Measurements from ENCODE around the gene CCNH. TPM values are rescaled to one million over a fixed set of nuclear protein-coding genes. Genes with fewer than 3 reads are reported as not detected.
A peak's percentile ranks its signal among the peaks of the same experiment; 100 is the strongest.

The CCNH gene
- total and polyA plus RNA-seq, 9 of the 15 experiments (the other 6 are each of a cell fraction or from before 2014, with no cell fraction given) = 100 to 213 (median 150) TPM

DNA sequence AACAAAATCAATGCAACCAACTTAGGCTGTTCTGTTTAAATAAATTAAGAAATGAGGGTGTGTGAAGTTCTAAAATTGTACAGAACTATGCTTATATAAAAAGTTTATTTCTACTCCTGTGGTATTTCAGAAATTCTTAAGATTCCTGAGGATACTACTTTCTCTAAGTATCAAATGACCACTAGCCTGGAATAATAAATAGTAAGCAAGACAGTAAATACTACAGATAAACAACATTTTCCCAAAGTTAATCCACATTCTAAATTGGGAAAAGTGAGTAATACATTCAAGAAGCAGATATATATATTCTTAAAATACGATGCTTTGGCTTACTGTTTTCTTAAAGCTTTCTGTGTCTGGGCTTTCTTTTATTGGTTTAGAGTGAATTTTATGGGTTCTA, 29.5 kb downstream of the CCNH start:
- Histone ChIP-seq H2AFZ (ENCODE audit: low read depth, low read length) (no peak overlapping the region), H3K27me3 (ENCODE audit: control insufficient read depth in 2 of 2, insufficient read depth in 2 of 2, low read length in 2 of 2) (no peaks in the 10 kb centered on the region), H3K79me2 (ENCODE audit: control insufficient read depth, insufficient read depth, low read length) (no peaks in the 10 kb centered on the region), H3K27ac (ENCODE audit: extremely low read depth, low read depth, low read length) (no peak overlapping the region), H3K4me1 (replicated peaks in 1 of 2; ENCODE audit: control insufficient read depth in 2 of 2, insufficient read depth in 2 of 2, low read length in 2 of 2) (no peaks in the 10 kb centered on the region), H3K4me2 (ENCODE audit: insufficient read depth, low read length) (no peak overlapping the region), H3K9me1 (ENCODE audit: control insufficient read depth, insufficient read depth, low read length) (no peaks in the 10 kb centered on the region), H3K9ac (ENCODE audit: insufficient read depth in 1 of 2, low read depth in 2 of 2, low read length in 2 of 2) (no peak overlapping the region), H3K9me3 (replicated peaks; ENCODE audit: control insufficient read depth, insufficient read depth, low read depth, low read length) (no peaks in the 10 kb centered on the region), H4K20me1 (replicated peaks; ENCODE audit: control insufficient read depth, insufficient read depth, low read length) (no peaks in the 10 kb centered on the region), H3K4me3 (no peak overlapping the region), H3K36me3 (ENCODE audit: control insufficient read depth, insufficient read depth, low read length) (peaks cover 96% of the 10 kb centered on the region)
- FAIRE-seq (no peak), ATAC-seq (no peak), DNase-seq (ENCODE audit: extremely low read depth in 1 of 4, low spot score in 3 of 4) (no peak)
- BruUV-seq (replicated peaks) = no TSS peak
- WGBS (ENCODE audit: insufficient coverage, low coverage, missing lambda C conversion rate) = 93% methylated on average over 1 of the region's 1 CpG
- POLR2A ChIA-PET = interaction anchor here (1.1 to 1.2 kb wide), 2 partner anchors 16 to 21 kb away, joined by 3 read pairs; no protein-coding TSS in a partner anchor
- in situ Hi-C loops (cut with MboI) = no loop called here
- TF ChIP-seq PHF8 (IDR thresholded peaks at IDR 0.05; ENCODE audit: borderline replicate concordance, low read length) (no peak), FOS (IDR thresholded peaks at IDR 0.05; ENCODE audit: extremely low read depth, insufficient read length) (no peak)
- CTCF ChIA-PET (ENCODE audit: low intra/inter-chr PET ratio) = no interaction called here
- intact Hi-C loops (cut with micrococcal nuclease) = no loop called here

DNA sequence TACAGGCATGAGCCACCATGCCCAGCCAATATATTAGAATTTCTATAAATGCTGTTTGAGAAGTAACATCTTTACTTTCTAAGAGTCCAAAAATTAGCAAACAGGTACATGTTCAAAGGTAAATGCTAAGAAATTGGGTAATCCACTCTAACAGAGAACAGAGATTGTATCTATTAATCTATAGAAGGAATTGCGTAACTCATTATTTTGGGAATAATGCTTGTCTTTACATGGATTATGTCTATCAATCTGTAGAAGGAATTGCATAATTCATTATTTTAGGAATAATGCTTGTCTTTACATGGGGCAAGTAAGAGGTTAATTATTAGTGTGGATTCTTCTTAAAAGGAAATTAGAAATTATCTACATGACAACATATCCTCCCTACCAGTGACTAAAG, 30.5 kb downstream of the CCNH start:
- ChIA-PET POLR2A (interaction anchor here (0.6 kb wide), 1 partner anchor 17 kb away, joined by 3 read pairs; no protein-coding TSS in a partner anchor), CTCF (ENCODE audit: low intra/inter-chr PET ratio) (no interaction called here)
- Histone ChIP-seq H3K4me3 (no peak overlapping the region), H3K79me2 (ENCODE audit: control insufficient read depth, insufficient read depth, low read length) (no peaks in the 10 kb centered on the region), H4K20me1 (replicated peaks; ENCODE audit: control insufficient read depth, insufficient read depth, low read length) (no peaks in the 10 kb centered on the region), H3K9me1 (ENCODE audit: control insufficient read depth, insufficient read depth, low read length) (no peaks in the 10 kb centered on the region), H3K4me1 (replicated peaks in 1 of 2; ENCODE audit: control insufficient read depth in 2 of 2, insufficient read depth in 2 of 2, low read length in 2 of 2) (no peaks in the 10 kb centered on the region), H3K27me3 (ENCODE audit: control insufficient read depth in 2 of 2, insufficient read depth in 2 of 2, low read length in 2 of 2) (no peaks in the 10 kb centered on the region), H3K9me3 (replicated peaks; ENCODE audit: control insufficient read depth, insufficient read depth, low read depth, low read length) (no peaks in the 10 kb centered on the region), H3K9ac (ENCODE audit: insufficient read depth in 1 of 2, low read depth in 2 of 2, low read length in 2 of 2) (no peak overlapping the region), H3K4me2 (ENCODE audit: insufficient read depth, low read length) (no peak overlapping the region), H3K36me3 (ENCODE audit: control insufficient read depth, insufficient read depth, low read length) (peaks cover 94% of the 10 kb centered on the region), H2AFZ (ENCODE audit: low read depth, low read length) (no peak overlapping the region), H3K27ac (ENCODE audit: extremely low read depth, low read depth, low read length) (no peak overlapping the region)
- ATAC-seq (no peak), FAIRE-seq (no peak), DNase-seq (ENCODE audit: extremely low read depth in 1 of 4, low spot score in 3 of 4) (no peak)
- intact Hi-C loops (cut with micrococcal nuclease) (no loop called here), in situ Hi-C loops (cut with MboI) (no loop called here)
- WGBS (ENCODE audit: insufficient coverage, low coverage, missing lambda C conversion rate) = 94% methylated on average over 1 of the region's 1 CpG
- BruUV-seq (replicated peaks) = no TSS peak
- TF ChIP-seq ZC3H11A (IDR thresholded peaks at IDR 0.05; ENCODE audit: low read depth, low read length) (no peak), RUNX1 (IDR thresholded peaks at IDR 0.05; ENCODE audit: low read depth) (no peak), CEBPG (CRISPR knock-in tag; IDR thresholded peaks at IDR 0.05) (no peak), CEBPG (tag; conservative IDR thresholded peaks at IDR 0.05 in 1 of 2, IDR thresholded peaks at IDR 0.05 in 1 of 2) (peak; percentile 42 to 88; a peak in 3 of 4 replicates), CEBPB (tag; IDR thresholded peaks at IDR 0.05) (peak; percentile 86)

All from K562 (cell line).